22Rv1 (cell line): ENCODE data around the gene GSDMA.
A peak's percentile ranks its signal among the peaks of the same experiment; 100 is the strongest.
"Not testable (repeated sequence)": the region's sequence is repeated elsewhere in the genome, so short reads cannot be mapped to it uniquely, and the experiment has no call there.

Experiments used
- H3K27ac ChIP-seq: fragments of 450-650 bp; 2 replicates; pipeline ENCODE4 v1.5.1; 2017
- CTCF ChIP-seq: fragments of 450-650 bp; IDR thresholded peaks from 2 replicates; pipeline ENCODE4 v1.5.1; 2017; ENCODE audit warnings: mild to moderate bottlenecking
- ZFX ChIP-seq: fragments of 450-650 bp; IDR thresholded peaks from 2 replicates; pipeline ENCODE4 v1.6.1; 2017; ENCODE audit warnings: antibody characterized with exemption, borderline replicate concordance

Gene GSDMA

DNA sequence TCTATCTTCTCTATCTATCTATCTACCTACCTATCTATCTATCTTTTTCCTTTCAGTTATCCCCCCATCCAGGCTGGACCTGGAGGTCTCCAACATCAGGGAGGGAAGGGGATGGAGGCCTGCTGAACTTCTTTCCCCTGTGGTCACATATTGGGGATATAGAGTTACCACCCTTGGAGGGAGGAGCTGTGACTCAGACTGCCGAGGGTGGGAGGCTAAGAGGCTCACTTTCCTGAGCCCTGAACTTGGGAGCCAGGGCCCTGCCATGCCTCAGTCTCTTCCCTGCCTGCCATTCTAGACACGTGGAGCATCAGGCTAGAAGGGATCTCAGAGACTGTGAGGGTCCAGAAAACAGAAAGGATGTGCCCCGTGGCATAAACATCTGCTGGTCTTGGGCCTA, 26.9 kb upstream of the GSDMA start:
- TF ChIP-seq ZFX (no peak), CTCF (no peak)
- no peak overlapping the region for H3K27ac ChIP-seq

DNA sequence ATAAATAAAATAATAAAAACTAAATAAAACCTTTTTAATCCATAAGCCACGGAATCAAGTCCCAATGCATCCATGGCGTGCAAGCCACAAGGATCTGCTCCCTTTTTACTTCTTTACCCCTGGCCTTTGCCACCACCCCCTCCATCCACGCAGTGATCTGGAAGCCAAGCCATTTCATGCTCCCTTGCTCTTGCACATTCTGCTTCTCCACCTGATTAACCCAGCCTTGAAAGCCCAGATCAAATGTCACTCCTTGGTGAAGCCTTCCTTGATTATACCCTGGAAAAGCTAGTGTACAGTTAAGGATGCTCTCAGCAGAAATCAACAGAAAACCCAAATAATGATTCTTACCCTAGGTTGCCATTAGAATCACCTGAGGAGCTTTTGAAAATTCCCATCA, 25.4 kb upstream of the GSDMA start:
- no peak overlapping the region for H3K27ac ChIP-seq

DNA sequence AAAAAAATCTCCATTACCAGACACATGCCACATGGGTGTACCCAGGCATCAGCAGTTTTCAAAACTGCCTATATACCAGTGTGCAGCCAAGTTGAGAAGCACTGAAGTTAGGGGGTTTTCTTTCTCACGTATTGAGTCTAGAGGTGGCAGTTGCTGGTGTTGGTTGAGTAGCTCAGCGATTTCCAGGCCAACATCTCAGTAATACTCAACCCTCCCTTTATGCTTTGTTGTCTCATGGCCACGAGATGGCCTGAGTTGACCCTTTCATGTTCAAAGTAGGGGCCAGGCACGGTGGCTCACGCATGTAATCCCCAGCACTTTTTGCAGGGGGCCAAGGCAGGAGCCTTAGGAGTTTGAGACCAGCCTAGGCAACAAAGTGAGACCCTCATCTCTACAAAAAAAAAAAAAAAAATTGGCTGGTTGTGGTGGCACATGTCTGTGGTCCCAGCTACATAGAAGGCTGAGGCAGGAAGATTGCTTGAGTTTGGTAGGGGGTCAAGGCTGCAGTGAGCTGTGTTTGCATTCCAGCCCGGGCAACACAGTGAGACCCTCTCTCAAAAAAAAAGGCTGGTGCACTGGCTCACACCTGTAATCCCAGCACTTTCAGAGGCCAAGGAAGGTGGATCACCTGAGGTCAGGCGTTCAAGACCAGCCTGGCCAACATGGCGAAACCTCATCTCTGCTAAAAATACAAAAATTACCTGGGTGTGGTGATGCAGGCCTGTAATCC, 24.5 kb upstream of the GSDMA start:
- TF ChIP-seq ZFX: no peak
- H3K27ac ChIP-seq: no peak overlapping the region

More for the DNA sequence above, 25.4 kb upstream of the GSDMA start:
- no peak for TF ChIP-seq CTCF
- TF ChIP-seq ZFX: no peak

DNA sequence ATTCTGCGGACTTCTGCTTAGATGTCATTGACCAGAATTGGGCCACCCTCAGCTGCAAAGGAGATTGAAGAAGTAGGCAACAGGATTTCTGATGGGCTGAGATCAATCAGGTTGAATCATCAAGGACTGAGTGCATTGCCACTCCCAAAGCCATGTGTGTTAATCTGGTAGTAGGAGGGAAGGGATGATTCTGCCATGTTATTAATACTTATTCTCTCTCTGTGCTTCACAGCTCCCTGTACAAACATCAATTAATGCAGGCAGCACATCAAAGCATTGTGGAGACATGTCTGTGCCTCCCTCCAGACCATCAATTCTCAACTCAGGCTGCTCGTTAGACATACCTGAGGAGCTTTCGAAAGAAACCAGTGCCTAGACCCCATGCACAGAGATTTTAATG, 23.7 kb upstream of the GSDMA start:
- no peak for TF ChIP-seq ZFX

GRCh38 chr17:39939588-39940419, 23.0 kb upstream of the GSDMA start:
- no peak overlapping the region for H3K27ac ChIP-seq
- TF ChIP-seq CTCF: peak; percentile 28
- no peak for TF ChIP-seq ZFX

More for the DNA sequence above, 23.7 kb upstream of the GSDMA start:
- no peak overlapping the region for H3K27ac ChIP-seq

- no peak overlapping the region for H3K27ac ChIP-seq
- TF ChIP-seq ZFX: no peak
Observed at GRCh38 chr17:39943702-39944392, 19.0 kb upstream of the GSDMA start.

- no peak for TF ChIP-seq CTCF
- TF ChIP-seq ZFX: no peak
- H3K27ac ChIP-seq: no peak overlapping the region
Observed at GRCh38 chr17:39944393-39944711, 18.5 kb upstream of the GSDMA start.

DNA sequence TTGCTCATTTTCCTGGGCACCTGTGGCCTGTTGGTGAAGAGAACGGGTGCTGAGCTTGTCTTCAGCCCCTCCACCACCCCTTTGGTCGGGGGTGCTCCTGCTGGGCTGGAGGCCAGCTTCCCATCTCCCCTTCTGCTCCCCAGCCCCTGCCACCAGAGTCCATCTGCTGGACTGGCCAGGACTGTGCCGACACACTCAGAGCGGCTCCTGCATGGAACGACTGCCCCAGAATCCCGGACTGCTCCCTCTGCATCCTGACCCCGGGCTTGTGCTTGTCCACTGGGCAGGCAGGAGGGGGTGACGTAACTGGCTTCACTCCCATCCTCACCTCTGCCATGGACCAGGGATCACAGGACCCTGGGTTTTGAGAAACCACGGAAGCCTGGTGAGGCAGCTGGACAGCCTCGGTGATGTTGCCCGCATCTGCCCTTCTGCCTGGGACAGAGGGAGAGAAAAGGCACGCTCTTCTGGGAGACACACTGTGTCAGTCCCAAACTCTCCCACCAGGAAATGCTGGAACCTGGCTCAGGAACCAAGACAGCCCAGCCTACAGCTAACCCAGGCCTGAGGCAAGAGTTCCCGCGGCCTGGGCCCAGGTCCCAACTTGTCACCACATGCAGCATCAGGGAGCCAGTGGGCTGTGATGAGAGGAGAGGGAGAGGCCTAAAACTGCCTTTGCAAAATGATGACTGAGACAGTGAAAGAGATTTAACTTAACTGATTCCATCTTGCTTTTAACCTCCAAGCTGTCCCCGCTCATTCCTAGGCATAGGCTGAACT, 16.1 kb upstream of the GSDMA start:
- TF ChIP-seq CTCF (no peak), ZFX (no peak)
- H3K27ac ChIP-seq: no peak overlapping the region

GRCh38 chr17:39948489-39948828, 14.3 kb upstream of the GSDMA start:
- H3K27ac ChIP-seq: not testable (repeated sequence)
